Activated CD8-positive, alpha-beta memory T cell treated with anti-CD3 and anti-CD28 coated beads, Interleukin-2, amount 10 ng/mL, durations not matched to agents 7 days and 5 days (primary cell): ENCODE measurements around the gene IGSF6. TPM values are rescaled to one million over a fixed set of nuclear protein-coding genes. Genes with fewer than 3 reads are reported as not detected.
"Not testable (repeated sequence)": the region's sequence is repeated elsewhere in the genome, so short reads cannot be mapped to it uniquely, and the experiment has no call there.

Experiments
- ATAC-seq: fragments of 150-1000 bp; cut with Tn5 transposase; one replicate; pipeline ENCODE4 v1.10.0; 2021; ENCODE audit warnings: moderate library complexity
- CTCF ChIA-PET: fragments of 350-600 bp; sonication (Branson Sonifier 250); formaldehyde crosslinking; loops from one replicate; lab custom pipeline; 2021; ENCODE audit warnings: antibody characterized with exemption; lab: Charles Lee
- DNase-seq: peaks from one replicate; pipeline ENCODE4 v3.0.0-alpha.2; 2020
- H3K27ac Mint-ChIP-seq: one replicate; pipeline ENCODE4 v1.8.0; 2021; ENCODE audit warnings: mild to moderate bottlenecking, mixed read lengths
- H3K27me3 Mint-ChIP-seq: one replicate; pipeline ENCODE4 v1.8.0; 2021; ENCODE audit warnings: mixed read lengths
- H3K36me3 Mint-ChIP-seq: one replicate; pipeline ENCODE4 v1.8.0; 2021; ENCODE audit warnings: mild to moderate bottlenecking, mixed read lengths
- H3K4me1 Mint-ChIP-seq: one replicate; pipeline ENCODE4 v1.8.0; 2021; ENCODE audit warnings: mixed read lengths
- H3K4me3 Mint-ChIP-seq: one replicate; pipeline ENCODE4 v1.8.0; 2021; ENCODE audit warnings: mild to moderate bottlenecking, moderate library complexity, mixed read lengths
- H3K9me3 Mint-ChIP-seq: one replicate; pipeline ENCODE4 v1.8.0; 2022; ENCODE audit warnings: low read depth, mixed read lengths
- total RNA-seq, 2 experiments: library from RNA; stranded (reverse); gene quantifications; one replicate each; pipeline ENCODE4 v1.2.3, GENCODE V29; 2021

IGSF6 gene
- total RNA-seq, 2 experiments from 2014 or later = 0.09 TPM; not detected in 1

DNA sequence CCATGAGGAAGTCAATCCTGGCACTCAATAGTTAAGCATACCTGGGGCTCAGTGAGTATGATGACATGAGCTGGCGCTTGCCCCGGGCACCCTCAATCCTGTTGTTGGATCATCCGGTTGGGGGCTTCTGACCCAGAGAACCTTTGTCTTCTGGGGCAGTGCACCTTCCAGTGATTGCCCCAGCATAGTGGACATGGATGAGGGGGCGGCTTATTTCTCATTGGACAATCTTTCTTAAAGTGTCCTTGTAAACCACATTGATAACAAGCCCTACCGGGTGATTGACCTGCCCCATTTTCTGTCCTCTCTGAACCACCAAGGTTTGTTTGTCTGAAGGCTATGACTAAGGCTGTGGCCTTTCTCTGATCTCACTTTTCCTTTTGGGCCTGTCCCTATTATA, 18.2 kb downstream of the IGSF6 start:
- DNase-seq = no peak
- Mint-ChIP-seq H3K4me3 (no peak overlapping the region), H3K27me3 (no peaks in the 10 kb centered on the region), H3K4me1 (peaks cover 19% of the 10 kb centered on the region), H3K27ac (no peak overlapping the region), H3K36me3 (peaks cover 13% of the 10 kb centered on the region), H3K9me3 (no peaks in the 10 kb centered on the region)
- CTCF ChIA-PET = interaction anchor here (1.0 to 1.5 kb wide), 3 partner anchors 10 to 11 kb away, joined by 3 read pairs; no protein-coding TSS in a partner anchor
- ATAC-seq = no peak

DNA sequence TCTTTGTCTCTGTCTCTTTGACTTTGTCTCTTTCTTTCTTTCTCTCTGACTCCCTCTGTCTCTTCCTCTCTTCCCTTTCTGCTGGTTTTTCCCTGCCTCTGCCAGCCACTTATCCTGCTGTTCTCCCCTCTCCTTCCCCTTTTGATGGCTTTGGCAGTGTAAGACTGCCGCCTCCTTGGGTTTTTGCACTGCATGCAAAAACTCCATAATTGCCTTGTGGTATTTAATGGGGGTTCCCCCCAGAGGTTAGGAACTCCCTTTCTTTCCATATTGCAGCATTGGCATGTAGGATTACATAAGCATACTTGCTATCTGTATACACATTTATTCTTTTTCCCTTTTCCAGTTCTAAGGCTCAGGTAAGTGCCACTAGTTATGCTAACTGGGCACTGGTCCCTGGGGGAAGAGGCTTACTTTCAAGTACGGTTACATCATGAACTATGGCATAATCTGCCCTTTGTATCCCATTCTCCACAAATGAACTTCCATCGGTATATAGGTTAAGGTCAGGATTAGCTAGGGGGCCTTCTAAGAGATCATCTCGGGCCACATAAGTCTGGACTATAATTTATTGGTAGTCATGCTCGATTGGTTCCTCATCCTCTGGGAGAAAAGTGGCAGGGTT, 20.3 kb downstream of the IGSF6 start:
- ATAC-seq, CTCF ChIA-PET, H3K4me1 Mint-ChIP-seq: not testable (repeated sequence)

DNA sequence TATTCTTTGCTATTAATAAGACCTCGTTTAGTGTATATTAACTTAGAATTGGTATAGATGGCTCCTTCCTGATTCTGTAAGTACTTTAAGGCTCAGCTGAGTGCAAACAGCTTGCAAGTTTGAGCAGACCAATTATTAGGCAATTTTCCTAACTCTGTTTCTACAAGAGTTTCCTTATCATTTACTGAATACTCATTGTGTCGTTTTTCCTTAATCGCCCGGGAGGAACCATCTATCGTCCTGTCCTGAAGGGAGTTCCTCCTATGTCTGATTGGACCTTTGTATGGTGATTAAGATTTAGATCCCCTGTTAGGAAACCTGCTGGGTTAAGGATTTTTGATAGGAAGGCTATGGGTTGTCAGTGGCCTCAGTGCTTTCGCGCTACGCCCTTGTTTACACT, 21.0 kb downstream of the IGSF6 start:
- H3K36me3 Mint-ChIP-seq = peaks cover 36% of the 10 kb centered on the region
- CTCF ChIA-PET = not testable (repeated sequence)

More for the DNA sequence above, 20.3 kb downstream of the IGSF6 start:
- not testable (repeated sequence) for DNase-seq, H3K27ac Mint-ChIP-seq, H3K27me3 Mint-ChIP-seq, H3K9me3 Mint-ChIP-seq, H3K4me3 Mint-ChIP-seq
- peaks cover 32% of the 10 kb centered on the region for H3K36me3 Mint-ChIP-seq

DNA sequence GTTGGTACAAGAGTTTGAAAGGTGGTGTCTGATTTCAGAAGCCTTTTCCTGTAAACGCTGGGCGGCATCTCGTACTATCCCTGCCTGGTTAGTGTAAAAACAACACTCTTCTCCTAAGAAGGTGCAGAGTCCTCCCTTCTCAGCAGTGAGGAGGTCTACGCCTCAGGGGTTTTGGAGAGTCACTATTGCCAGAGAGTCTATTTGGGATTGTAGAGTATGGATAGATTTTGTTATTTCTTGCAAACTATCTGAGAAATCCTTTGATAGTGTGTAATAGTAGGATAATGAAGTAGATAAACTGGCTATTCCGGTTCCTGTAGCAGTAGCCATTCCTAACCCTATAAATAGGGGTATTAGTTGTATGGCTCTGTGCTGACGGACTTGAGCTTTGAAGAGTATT, 21.5 kb downstream of the IGSF6 start:
- CTCF ChIA-PET = not testable (repeated sequence)

More for the DNA sequence above, 21.0 kb downstream of the IGSF6 start:
- not testable (repeated sequence) for H3K4me3 Mint-ChIP-seq, H3K4me1 Mint-ChIP-seq, ATAC-seq, H3K27me3 Mint-ChIP-seq, H3K9me3 Mint-ChIP-seq, DNase-seq, H3K27ac Mint-ChIP-seq

DNA sequence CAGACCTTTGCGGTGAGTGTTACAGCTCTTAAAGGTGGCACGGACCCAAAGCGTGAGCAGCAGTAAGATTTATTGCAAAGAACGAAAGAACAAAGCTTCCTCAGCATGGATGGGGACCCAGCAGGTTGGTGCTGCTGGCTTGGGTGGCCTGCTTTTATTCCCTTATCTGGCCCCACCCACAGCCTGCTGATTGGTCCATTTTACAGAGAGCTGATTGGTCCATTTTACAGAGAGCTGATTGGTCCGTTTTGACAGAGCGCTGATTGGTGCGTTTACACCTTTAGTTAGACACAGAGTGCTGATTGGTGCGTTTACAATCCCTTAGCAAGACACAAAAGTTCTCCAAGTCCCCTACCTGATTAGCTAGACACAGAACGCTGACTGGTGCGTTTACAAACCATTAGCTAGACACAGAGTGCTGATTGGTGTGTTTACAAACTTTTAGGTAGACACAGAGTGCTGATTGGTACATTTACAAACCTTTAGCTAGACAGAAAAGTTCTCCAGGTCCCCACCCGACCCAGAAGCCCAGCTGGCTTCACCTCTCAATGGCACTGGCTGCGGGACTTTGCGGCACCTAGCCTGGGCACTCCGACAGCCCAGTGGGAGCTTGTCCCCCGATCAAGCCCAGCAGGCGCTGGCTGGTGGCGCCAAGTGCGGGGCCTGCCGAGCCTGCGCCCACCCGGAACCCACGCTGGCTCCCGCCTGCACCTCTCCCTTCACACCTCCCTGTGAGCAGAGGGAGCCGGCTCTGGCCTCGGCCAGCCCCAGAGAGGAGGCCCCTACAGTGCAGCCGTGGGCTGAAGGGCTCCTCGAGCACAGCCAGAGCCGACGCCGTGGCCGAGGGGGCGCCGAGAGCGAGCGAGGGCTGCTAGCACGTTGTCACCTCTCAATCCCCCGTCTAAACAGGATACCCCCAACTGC, 22.5 kb downstream of the IGSF6 start:
- H3K27me3 Mint-ChIP-seq, H3K9me3 Mint-ChIP-seq, H3K4me3 Mint-ChIP-seq, H3K27ac Mint-ChIP-seq, DNase-seq, ATAC-seq: not testable (repeated sequence)
- Mint-ChIP-seq H3K4me1 (peaks cover 24% of the 10 kb centered on the region), H3K36me3 (peaks cover 45% of the 10 kb centered on the region)
- CTCF ChIA-PET = interaction anchor here (0.6 to 1.5 kb wide), 2 partner anchors 11 to 382 kb away, joined by 3 to 4 read pairs; no protein-coding TSS in a partner anchor

More for the DNA sequence above, 21.5 kb downstream of the IGSF6 start:
- not testable (repeated sequence) for ATAC-seq, H3K4me3 Mint-ChIP-seq, DNase-seq, H3K27ac Mint-ChIP-seq, H3K27me3 Mint-ChIP-seq, H3K9me3 Mint-ChIP-seq
- Mint-ChIP-seq H3K4me1 (peaks cover 14% of the 10 kb centered on the region), H3K36me3 (peaks cover 38% of the 10 kb centered on the region)

DNA sequence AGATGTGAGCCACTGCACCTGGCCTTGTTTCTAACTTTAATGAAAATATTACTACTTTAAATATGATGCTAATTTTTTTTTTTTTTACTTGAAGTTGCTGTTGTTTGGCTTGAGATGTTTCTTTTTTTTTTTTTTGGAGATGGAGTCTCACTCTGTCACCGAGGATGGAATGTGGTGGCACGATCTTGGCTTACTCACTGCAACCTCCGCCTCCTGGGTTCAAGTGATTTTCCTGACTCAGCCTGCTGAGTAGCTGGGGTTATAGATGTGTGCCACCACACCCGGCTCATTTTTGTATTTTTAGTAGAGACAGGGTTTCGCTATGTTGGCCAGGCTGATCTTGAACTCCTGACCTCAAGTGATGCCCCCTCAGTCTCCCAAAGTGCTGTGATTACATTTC, 23.6 kb downstream of the IGSF6 start:
- H3K36me3 Mint-ChIP-seq = peaks cover 54% of the 10 kb centered on the region
- no peaks in the 10 kb centered on the region for H3K9me3 Mint-ChIP-seq

DNA sequence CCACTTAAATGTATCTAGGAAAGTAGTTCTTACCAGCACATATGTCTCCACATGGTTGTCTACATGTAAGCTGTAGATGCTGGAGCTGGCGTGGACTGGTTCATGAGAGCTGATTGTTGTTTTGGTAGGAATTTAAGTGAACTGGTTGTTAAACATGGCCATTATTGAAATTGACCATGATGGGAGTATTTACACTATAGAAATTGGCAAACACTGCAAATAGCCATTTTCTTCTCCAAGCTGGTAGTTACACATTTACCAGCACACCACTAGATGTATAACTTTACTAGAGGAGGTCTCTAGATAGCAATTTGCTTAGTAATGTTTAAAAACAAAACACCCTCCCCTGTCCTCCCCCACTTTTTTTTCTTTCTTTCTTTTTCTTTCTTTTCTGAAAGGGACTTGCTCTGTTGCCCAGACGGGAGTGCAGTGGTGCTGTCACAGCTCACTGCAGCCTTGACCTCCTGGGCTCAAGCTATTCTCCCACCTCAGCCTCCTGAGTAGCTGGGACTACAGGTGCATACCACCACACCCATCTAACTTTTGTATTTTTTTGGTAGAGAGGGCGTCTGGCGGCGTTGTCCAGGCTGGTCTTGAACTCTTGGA, 24.2 kb downstream of the IGSF6 start:
- Mint-ChIP-seq H3K27ac (no peak overlapping the region), H3K27me3 (no peaks in the 10 kb centered on the region), H3K4me3 (no peak overlapping the region), H3K4me1 (peaks cover 32% of the 10 kb centered on the region), H3K36me3 (peaks cover 60% of the 10 kb centered on the region), H3K9me3 (no peaks in the 10 kb centered on the region)
- CTCF ChIA-PET = interaction anchor here (1.5 kb wide), 1 partner anchor 29 kb away, joined by 4 read pairs; no protein-coding TSS in a partner anchor
- DNase-seq = no peak
- no peak for ATAC-seq

More for the DNA sequence above, 23.6 kb downstream of the IGSF6 start:
- CTCF ChIA-PET = interaction anchor here (0.7 to 1.5 kb wide), 2 partner anchors 21 to 29 kb away, joined by 4 read pairs; no protein-coding TSS in a partner anchor
- no peak for ATAC-seq
- DNase-seq = no peak
- Mint-ChIP-seq H3K4me1 (peaks cover 29% of the 10 kb centered on the region), H3K27ac (no peak overlapping the region), H3K4me3 (no peak overlapping the region), H3K27me3 (no peaks in the 10 kb centered on the region)

DNA sequence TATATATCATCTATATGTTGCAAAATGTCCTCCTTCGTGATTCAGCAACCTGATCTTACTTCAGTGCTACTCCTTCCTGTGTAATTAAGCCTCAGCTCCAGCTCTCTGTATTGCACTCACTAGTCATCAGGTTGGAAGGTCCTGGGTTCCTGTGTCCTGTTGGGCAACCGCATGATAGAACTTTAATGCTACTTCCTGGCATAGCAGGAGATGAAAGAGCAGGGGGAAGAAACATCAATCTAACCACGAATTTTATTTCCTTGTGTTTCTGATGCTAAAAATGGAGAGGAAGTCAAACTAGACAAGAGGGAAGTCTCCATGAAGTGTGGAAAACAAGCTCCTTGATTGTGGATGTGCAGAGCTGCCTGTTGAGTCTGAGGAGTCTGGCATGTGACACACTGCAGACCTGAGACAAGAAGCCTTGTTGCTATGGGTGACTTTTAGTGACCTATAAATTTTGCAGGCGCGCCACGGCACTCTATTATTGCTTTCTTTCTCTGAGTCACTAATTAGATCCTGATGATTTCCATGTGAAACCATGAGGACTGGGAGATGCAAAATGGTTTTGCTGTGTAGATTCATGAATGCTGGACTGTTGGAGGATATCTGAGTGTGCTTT, 25.6 kb downstream of the IGSF6 start:
- CTCF ChIA-PET = interaction anchor here (0.8 to 1.7 kb wide), 6 partner anchors 11 to 44 kb away, joined by 3 to 5 read pairs (median 3); no protein-coding TSS in a partner anchor
- H3K36me3 Mint-ChIP-seq = peaks cover 67% of the 10 kb centered on the region
- H3K27me3 Mint-ChIP-seq = no peaks in the 10 kb centered on the region
- peaks cover 40% of the 10 kb centered on the region for H3K4me1 Mint-ChIP-seq
- ATAC-seq (peak; percentile 82), DNase-seq (peak; percentile 62)
- H3K4me3 Mint-ChIP-seq = peak overlapping the region; percentile 11
- H3K27ac Mint-ChIP-seq = peak overlapping the region; percentile 79
- H3K9me3 Mint-ChIP-seq = no peaks in the 10 kb centered on the region

DNA sequence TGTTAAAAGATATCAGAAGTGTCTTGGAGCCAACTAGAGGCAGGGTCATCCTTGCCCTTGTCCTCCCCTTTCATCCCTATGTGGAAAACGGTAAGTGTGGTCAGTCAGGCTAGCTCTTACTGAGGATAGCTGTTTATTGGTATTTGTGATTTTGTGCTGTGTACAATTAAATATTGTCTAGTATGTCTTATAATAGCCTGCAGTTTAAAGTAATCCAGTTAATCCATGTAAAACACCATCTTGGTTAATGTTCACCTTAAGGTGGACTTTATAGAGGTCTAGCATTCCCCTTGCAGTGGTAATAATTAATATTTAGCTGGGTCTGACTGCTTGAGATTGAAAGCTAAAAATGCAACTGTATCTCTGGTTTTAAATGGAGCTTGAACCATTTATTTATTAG, 27.4 kb downstream of the IGSF6 start:
- no peak overlapping the region for H3K4me3 Mint-ChIP-seq
- H3K27ac Mint-ChIP-seq = peak overlapping the region; percentile 11
- DNase-seq = no peak
- peaks cover 57% of the 10 kb centered on the region for H3K4me1 Mint-ChIP-seq
- H3K36me3 Mint-ChIP-seq = peaks cover 71% of the 10 kb centered on the region
- no peaks in the 10 kb centered on the region for H3K9me3 Mint-ChIP-seq
- CTCF ChIA-PET = no interaction called here
- ATAC-seq = no peak
- no peaks in the 10 kb centered on the region for H3K27me3 Mint-ChIP-seq

DNA sequence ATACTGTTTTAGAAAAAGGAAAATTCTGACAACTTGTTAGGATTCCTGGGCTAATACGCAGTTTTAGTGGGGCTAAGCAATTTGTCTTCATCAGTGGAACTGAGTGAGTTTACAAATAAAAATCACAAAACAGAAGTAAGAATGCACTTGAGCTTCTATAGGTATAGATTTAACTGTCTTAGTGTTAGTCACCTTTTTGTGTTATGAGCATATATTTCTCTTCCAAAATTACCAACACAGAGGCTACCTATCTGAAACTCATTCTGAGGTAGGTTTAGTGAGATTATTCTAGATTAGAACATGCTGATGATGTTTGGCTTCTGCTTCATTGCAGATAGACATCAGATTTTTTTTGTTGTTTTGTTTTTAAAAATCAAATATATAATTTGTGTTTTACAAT, 29.9 kb downstream of the IGSF6 start:
- Mint-ChIP-seq H3K27me3 (no peaks in the 10 kb centered on the region), H3K9me3 (no peaks in the 10 kb centered on the region), H3K27ac (no peak overlapping the region), H3K4me3 (no peak overlapping the region), H3K36me3 (peaks cover 65% of the 10 kb centered on the region), H3K4me1 (peaks cover 75% of the 10 kb centered on the region)
- no peak for ATAC-seq
- no peak for DNase-seq
- CTCF ChIA-PET = interaction anchor here (0.8 to 2.1 kb wide), 6 partner anchors 12 to 35 kb away, joined by 3 to 8 read pairs (median 4); no protein-coding TSS in a partner anchor

DNA sequence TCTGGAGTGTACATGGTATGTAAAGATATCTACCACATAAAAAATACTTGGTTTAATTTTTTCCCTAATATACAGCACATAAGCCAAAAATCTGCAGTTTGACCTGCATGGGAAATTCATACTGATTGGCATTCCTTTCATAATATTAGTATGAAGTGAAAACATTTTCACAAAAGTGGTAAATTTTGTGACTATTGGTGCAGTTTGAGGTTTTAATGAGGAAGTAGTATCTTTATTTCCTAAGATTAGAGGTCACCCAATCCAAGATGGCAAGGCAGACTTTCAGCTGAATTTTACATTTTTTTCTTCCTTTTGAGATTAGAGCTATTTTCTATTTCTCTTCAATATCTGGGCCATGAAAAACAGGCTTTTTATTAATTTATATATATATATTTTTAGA, 31.8 kb downstream of the IGSF6 start:
- H3K27ac Mint-ChIP-seq = no peak overlapping the region
- no peak overlapping the region for H3K4me3 Mint-ChIP-seq
- ATAC-seq = no peak
- H3K9me3 Mint-ChIP-seq = no peaks in the 10 kb centered on the region
- CTCF ChIA-PET = interaction anchor here (0.7 to 2.1 kb wide), 6 partner anchors 9 to 1321 kb away, joined by 3 to 8 read pairs (median 4); partner anchors contain the start of gene METTL9
- H3K27me3 Mint-ChIP-seq = no peaks in the 10 kb centered on the region
- no peak for DNase-seq
- peaks cover 54% of the 10 kb centered on the region for H3K36me3 Mint-ChIP-seq
- peaks cover 74% of the 10 kb centered on the region for H3K4me1 Mint-ChIP-seq

DNA sequence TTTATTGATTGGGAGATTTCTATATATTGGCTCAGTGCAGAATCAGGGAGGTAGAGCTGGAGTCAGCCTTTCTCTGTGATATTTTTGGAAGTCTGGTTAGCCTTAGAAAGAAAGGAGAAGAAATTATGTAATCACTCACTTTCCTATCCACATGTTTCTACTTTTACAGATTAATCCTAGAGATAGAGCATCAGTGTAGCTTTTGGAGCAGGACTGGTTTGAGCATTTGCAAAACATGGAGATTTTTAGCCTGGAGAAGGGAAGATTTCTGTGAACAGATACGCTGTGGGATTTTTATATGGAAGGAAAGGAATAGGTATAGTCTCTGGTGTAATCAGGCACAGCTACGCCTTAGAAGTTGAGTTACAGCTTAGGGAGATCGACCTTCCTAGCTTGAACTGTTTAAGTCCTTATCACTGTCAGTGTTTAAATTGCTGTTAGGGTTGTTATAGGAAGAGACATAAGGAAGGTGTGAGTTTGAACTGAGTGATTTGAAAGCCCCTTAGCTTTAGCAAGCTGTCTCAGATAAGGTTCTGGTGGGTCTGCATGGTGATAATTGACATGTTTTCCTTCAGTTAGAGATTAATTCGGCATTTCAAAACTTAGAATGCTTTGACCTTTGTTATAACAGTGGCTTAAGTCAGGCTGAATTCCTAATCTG, 32.5 kb downstream of the IGSF6 start:
- Mint-ChIP-seq H3K9me3 (no peaks in the 10 kb centered on the region), H3K4me3 (no peak overlapping the region), H3K36me3 (peaks cover 47% of the 10 kb centered on the region), H3K27me3 (no peaks in the 10 kb centered on the region), H3K27ac (peak overlapping the region; percentile 2), H3K4me1 (peaks cover 74% of the 10 kb centered on the region)
- ATAC-seq (no peak), DNase-seq (no peak)
- CTCF ChIA-PET = interaction anchor here (1.2 to 1.4 kb wide), 3 partner anchors 21 to 89 kb away, joined by 3 to 4 read pairs (median 3); partner anchors contain the start of gene METTL9
